Hepatocyte (in vitro differentiated cells): ENCODE measurements around the gene KIFC1. TPM values are rescaled to one million over a fixed set of nuclear protein-coding genes. Genes with fewer than 3 reads are reported as not detected.

ENCODE experiments used
- DNase-seq: peaks from one replicate; pipeline ENCODE4 v3.0.0-alpha.2; 2016; ENCODE audit warnings: low spot score
- H2AFZ ChIP-seq: fragments of 200-600 bp; sonication (generic); 2 replicates; pipeline ENCODE4 v1.6.0; 2016; ENCODE audit warnings: antibody characterized with exemption, mild to moderate bottlenecking
- H3K27ac ChIP-seq: fragments of 200-600 bp; sonication (generic); 2 replicates; pipeline ENCODE4 v1.5.1; 2016; ENCODE audit warnings: mild to moderate bottlenecking
- H3K27me3 ChIP-seq: fragments of 200-600 bp; sonication (generic); 2 replicates; pipeline ENCODE4 v1.6.1; 2016
- H3K36me3 ChIP-seq: fragments of 200-600 bp; sonication (generic); replicated peaks from 2 replicates; pipeline ENCODE4 v1.5.1; 2016; ENCODE audit warnings: low read depth; ENCODE audit not compliant: insufficient read depth
- H3K4me1 ChIP-seq: fragments of 200-600 bp; sonication (generic); 2 replicates; pipeline ENCODE4 v1.5.1; 2016; ENCODE audit warnings: mild to moderate bottlenecking, moderate library complexity; ENCODE audit not compliant: insufficient read depth
- H3K4me2 ChIP-seq: fragments of 200-600 bp; sonication (generic); 2 replicates; pipeline ENCODE4 v1.6.0; 2016
- H3K4me3 ChIP-seq: fragments of 200-600 bp; sonication (generic); 2 replicates; pipeline ENCODE4 v1.5.1; 2016; ENCODE audit warnings: mild to moderate bottlenecking
- H3K79me2 ChIP-seq: fragments of 200-600 bp; sonication (generic); 2 replicates; pipeline ENCODE4 v1.6.0; 2017; ENCODE audit warnings: mild to moderate bottlenecking
- H3K9me2 ChIP-seq: fragments of 200-600 bp; sonication (generic); replicated peaks from 2 replicates; pipeline ENCODE4 v1.6.0; 2017; ENCODE audit warnings: mild to moderate bottlenecking; ENCODE audit not compliant: insufficient read depth
- H3K9me3 ChIP-seq: fragments of 200-600 bp; sonication (generic); 2 replicates; pipeline ENCODE4 v1.5.1; 2016; ENCODE audit warnings: low read depth, mild to moderate bottlenecking
- H4K20me1 ChIP-seq: fragments of 200-600 bp; sonication (generic); 2 replicates; pipeline ENCODE4 v1.6.0; 2016; ENCODE audit warnings: mild to moderate bottlenecking; ENCODE audit not compliant: insufficient read depth, poor library complexity, severe bottlenecking
- EZH2 ChIP-seq: fragments of 200-600 bp; sonication (generic); IDR thresholded peaks from 2 replicates; pipeline ENCODE4 v1.6.1; 2016; ENCODE audit warnings: antibody characterized with exemption, mild to moderate bottlenecking, borderline replicate concordance
- EZH2phosphoT487 ChIP-seq: fragments of 200-600 bp; sonication (generic); IDR thresholded peaks from one replicate; pipeline ENCODE4 v1.6.1; 2018; ENCODE audit warnings: antibody characterized with exemption, mild to moderate bottlenecking, low read depth, moderate library complexity; ENCODE audit not compliant: unreplicated experiment, severe bottlenecking
- WGBS: methylation state at CpG from one replicate; pipeline ENCODE4 v1.1.6; 2016; ENCODE audit warnings: low lambda C conversion rate; ENCODE audit errors: missing lambda C conversion rate; 5-methylcytosine and 5-hydroxymethylcytosine counted together
- polyA plus RNA-seq: library from polyadenylated mRNA; unstranded; fragments of >200 nt; fragmentation: Nextera tagmentation; extraction: Ambion mirVana; gene quantifications from 2 replicates; pipeline ENCODE4 v1.2.1, GENCODE V29; 2016
- total RNA-seq: library from RNA; depleted of rRNA; stranded (reverse); fragments of >200 nt; gene quantifications from 2 replicates; pipeline ENCODE4 v1.2.3, GENCODE V29; 2014
- TF ChIP-seq, protein P1 (sequence below): fragments of 200-600 bp; sonication (generic); IDR thresholded peaks from 2 replicates; pipeline ENCODE4 v1.5.1; 2016; ENCODE audit warnings: antibody characterized with exemption, mild to moderate bottlenecking; ENCODE audit not compliant: poor library complexity

The KIFC1 gene
- total and polyA plus RNA-seq, 2 experiments from 2014 or later = 6.1 to 12.7 TPM

DNA sequence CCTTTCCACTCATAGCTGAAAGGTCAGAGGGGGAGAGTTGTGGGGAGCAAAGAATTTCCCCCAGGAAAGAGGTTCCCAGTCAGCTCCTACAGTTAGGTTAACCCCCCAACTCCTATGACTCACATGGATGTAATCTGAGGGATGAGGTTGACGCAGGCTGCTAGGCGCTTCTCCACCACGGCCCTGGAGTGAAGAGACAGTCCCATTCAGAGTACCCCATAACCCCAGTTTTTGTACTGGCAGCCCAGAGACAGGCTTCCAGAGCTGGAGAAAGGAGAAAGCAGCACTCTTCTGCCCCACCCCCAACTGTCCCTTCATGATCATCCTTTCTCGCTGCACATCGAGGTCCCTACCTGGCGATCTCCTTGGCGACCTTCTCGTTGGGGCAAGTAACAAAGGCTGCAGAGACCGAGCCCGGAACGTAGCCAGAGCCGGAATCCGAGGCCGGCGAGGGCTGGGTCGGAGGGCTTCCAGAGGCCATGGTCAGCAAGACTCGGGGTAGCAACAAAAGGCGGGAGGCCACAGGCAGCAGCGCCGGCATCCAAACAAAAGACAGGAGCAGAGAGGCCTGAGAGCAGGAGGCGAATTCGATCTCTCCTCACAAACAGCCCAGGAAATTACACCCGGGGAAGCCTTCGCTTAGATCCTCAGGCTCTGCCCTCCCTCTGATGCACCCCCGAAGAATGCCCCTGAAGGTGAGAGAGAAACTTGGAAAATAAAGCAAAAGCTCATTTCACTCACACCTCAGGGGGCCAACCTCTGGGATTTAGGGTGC lies 25.7 kb downstream of the KIFC1 start:
- peak; percentile 61 for DNase-seq
- H3K4me1 ChIP-seq = peaks cover 25% of the 10 kb centered on the region
- peaks cover 46% of the 10 kb centered on the region for H3K79me2 ChIP-seq
- TF ChIP-seq, protein P1, sequence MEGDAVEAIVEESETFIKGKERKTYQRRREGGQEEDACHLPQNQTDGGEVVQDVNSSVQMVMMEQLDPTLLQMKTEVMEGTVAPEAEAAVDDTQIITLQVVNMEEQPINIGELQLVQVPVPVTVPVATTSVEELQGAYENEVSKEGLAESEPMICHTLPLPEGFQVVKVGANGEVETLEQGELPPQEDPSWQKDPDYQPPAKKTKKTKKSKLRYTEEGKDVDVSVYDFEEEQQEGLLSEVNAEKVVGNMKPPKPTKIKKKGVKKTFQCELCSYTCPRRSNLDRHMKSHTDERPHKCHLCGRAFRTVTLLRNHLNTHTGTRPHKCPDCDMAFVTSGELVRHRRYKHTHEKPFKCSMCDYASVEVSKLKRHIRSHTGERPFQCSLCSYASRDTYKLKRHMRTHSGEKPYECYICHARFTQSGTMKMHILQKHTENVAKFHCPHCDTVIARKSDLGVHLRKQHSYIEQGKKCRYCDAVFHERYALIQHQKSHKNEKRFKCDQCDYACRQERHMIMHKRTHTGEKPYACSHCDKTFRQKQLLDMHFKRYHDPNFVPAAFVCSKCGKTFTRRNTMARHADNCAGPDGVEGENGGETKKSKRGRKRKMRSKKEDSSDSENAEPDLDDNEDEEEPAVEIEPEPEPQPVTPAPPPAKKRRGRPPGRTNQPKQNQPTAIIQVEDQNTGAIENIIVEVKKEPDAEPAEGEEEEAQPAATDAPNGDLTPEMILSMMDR = no peak
- TF ChIP-seq EZH2phosphoT487 (no peak), EZH2 (no peak)
- no peaks in the 10 kb centered on the region for H3K9me3 ChIP-seq
- H2AFZ ChIP-seq = peak overlapping the region; percentile 16
- H3K27ac ChIP-seq = peak overlapping the region; percentile 94
- peak overlapping the region; percentile 82 for H3K4me2 ChIP-seq
- H3K27me3 ChIP-seq = no peaks in the 10 kb centered on the region
- under 1% methylated on average over 25 of the region's 25 CpGs for WGBS
- no peaks in the 10 kb centered on the region for H3K9me2 ChIP-seq
- peaks cover 3% of the 10 kb centered on the region for H4K20me1 ChIP-seq
- H3K4me3 ChIP-seq = peak overlapping the region; percentile 92
- no peaks in the 10 kb centered on the region for H3K36me3 ChIP-seq

DNA sequence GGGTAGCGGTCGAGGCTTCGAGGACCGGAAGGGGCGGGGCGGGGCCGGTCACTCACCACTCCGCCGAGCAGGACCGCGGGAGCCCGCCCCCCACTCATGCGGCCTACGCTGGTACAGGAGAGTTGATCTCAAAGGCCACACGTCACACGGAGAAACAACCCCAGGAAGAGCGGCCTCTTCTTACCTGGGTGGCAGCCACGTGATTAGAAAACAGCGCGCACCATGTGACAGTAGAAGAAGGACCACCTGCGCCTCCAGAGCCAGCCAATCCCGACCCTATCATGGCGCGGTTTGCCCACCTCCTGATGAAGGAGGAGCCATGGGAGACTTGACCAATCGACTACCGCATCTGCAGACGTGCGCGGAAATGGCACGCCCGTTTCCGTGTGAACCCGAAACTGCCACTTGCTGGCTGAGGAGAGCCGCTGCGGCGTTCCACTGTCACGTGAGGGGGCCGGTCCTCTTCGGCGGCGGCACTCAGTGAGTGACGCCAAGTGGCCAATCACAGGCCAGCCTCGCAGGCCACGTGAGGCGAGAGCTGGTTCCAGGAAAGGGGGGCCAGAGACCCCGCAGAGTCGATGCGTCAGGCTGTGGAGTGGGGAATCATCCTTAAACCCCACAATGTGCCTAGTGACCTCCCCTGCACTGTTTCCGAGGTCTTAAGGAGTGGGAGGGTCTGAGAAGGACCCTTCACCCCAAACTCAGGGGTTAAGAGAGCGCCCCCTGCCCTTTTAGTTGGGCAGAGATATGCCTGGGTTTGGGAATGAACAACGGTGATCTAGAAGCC lies 26.5 kb downstream of the KIFC1 start, which contains the start of gene CUTA:
TSS of gene CUTA (minus strand) at position 205 of the 787 bp plus-strand sequence. CDS start at position 98, 107 bp downstream.
- Histone ChIP-seq H3K27ac (peak within 1 kb of the TSS; percentile 96), H4K20me1 (peaks cover 3% of the 10 kb centered on the region), H3K4me3 (peak within 1 kb of the TSS; percentile 92), H3K79me2 (peaks cover 42% of the 10 kb centered on the region), H3K4me2 (peak within 1 kb of the TSS; percentile 82), H3K4me1 (peaks cover 25% of the 10 kb centered on the region), H3K9me2 (no peaks in the 10 kb centered on the region), H3K9me3 (no peaks in the 10 kb centered on the region), H3K36me3 (no peaks in the 10 kb centered on the region), H3K27me3 (no peaks in the 10 kb centered on the region), H2AFZ (peak within 1 kb of the TSS; percentile 16)
- peak; percentile 100 for DNase-seq
- TF ChIP-seq, protein P1 = peak; percentile 46
- TF ChIP-seq EZH2 (no peak), EZH2phosphoT487 (no peak)
- WGBS = under 1% methylated on average over 47 of the region's 51 CpGs

DNA sequence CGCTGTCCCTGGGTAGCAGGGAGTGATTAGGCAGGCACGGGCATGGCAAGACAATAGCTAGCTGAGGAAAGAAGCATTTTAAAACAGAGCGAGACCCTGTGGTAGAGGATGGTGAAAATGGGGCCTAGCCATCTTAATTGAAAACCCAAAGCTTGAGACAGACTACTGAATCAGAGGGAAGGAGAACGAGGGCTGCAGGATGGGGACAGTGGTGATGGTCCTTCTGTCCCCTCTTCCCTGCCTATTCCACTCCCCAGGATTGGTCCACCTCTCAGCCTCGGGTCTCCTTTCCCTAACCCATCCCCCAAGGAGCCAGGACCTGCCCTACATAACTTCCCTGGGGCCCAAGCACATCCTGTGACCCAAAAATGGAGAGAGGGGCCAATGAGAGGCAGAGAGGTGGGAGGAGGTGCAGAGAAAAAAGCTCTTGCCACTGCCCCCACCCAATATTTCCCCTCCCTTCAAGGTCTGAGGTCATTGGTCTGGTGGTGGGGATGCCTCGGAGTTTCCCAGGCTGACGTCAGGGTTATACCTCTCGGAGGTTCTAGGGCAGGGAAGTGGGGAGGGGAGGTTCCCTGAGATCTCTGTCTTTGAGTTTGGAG lies 27.2 kb downstream of the KIFC1 start:
- peaks cover 3% of the 10 kb centered on the region for H4K20me1 ChIP-seq
- TF ChIP-seq EZH2 = no peak
- TF ChIP-seq, protein P1 = no peak
- TF ChIP-seq EZH2phosphoT487 = no peak
- DNase-seq = no peak
- no peaks in the 10 kb centered on the region for H3K36me3 ChIP-seq
- 29% methylated on average over 8 of the region's 8 CpGs for WGBS
- peak overlapping the region; percentile 1 for H3K4me3 ChIP-seq
- peaks cover 48% of the 10 kb centered on the region for H3K79me2 ChIP-seq
- peak overlapping the region; percentile 9 for H2AFZ ChIP-seq
- no peaks in the 10 kb centered on the region for H3K27me3 ChIP-seq
- peak overlapping the region; percentile 96 for H3K27ac ChIP-seq
- H3K9me3 ChIP-seq = no peaks in the 10 kb centered on the region
- peak overlapping the region; percentile 75 for H3K4me2 ChIP-seq
- no peaks in the 10 kb centered on the region for H3K9me2 ChIP-seq
- H3K4me1 ChIP-seq = peaks cover 25% of the 10 kb centered on the region
